ENCODE results near the gene ACOT13.
"Not testable (repeated sequence)": the region's sequence is repeated elsewhere in the genome, so short reads cannot be mapped to it uniquely, and the experiment has no call there.

The ACOT13 gene

GRCh38 chr6:24692848-24693592 lies 26.1 kb downstream of the ACOT13 start:
- DNase-seq (ENCODE audit: low read depth): no peak

- no peak for DNase-seq (ENCODE audit: low read depth)
Measured at GRCh38 chr6:24694198-24694597, 27.3 kb downstream of the ACOT13 start.

- not testable (repeated sequence) for DNase-seq (ENCODE audit: low read depth)
Measured at GRCh38 chr6:24695635-24696034, 28.8 kb downstream of the ACOT13 start.

- DNase-seq (ENCODE audit: low read depth): no peak
Measured at GRCh38 chr6:24696097-24696496, 29.2 kb downstream of the ACOT13 start.

- DNase-seq (ENCODE audit: low read depth): no peak
Measured at GRCh38 chr6:24699521-24700359, 32.9 kb downstream of the ACOT13 start.

- DNase-seq (ENCODE audit: low read depth): no peak
Measured at GRCh38 chr6:24702720-24703282, 35.9 kb downstream of the ACOT13 start.

GRCh38 chr6:24704468-24704867 lies 37.6 kb downstream of the ACOT13 start:
- no peak for DNase-seq (ENCODE audit: low read depth)

- no peak for DNase-seq (ENCODE audit: low read depth)
Measured at GRCh38 chr6:24708612-24709011, 41.7 kb downstream of the ACOT13 start.

- DNase-seq (ENCODE audit: low read depth): no peak
Measured at GRCh38 chr6:24709014-24709711, 42.3 kb downstream of the ACOT13 start.

GRCh38 chr6:24710519-24711303 lies 43.8 kb downstream of the ACOT13 start:
- no peak for DNase-seq (ENCODE audit: low read depth)

- DNase-seq (ENCODE audit: low read depth): not testable (repeated sequence)
Measured at GRCh38 chr6:24716602-24717148, 49.8 kb downstream of the ACOT13 start.

GRCh38 chr6:24718449-24719124 lies 51.7 kb downstream of the ACOT13 start:
- DNase-seq (ENCODE audit: low read depth): no peak

GRCh38 chr6:24719125-24719971 lies 52.5 kb downstream of the ACOT13 start, which contains the start of gene C6orf62:
Gene C6orf62, minus strand, starts transcription at chr6:24719154. Its CDS starts 486 bp downstream, at chr6:24718668.
- DNase-seq (ENCODE audit: low read depth): peak; percentile 12

GRCh38 chr6:24720131-24720603 lies 53.3 kb downstream of the ACOT13 start:
- DNase-seq (ENCODE audit: low read depth): peak; percentile 54

- DNase-seq (ENCODE audit: low read depth): peak; percentile 100
Measured at GRCh38 chr6:24720604-24721460, 54.0 kb downstream of the ACOT13 start.

GRCh38 chr6:24721461-24722215 lies 54.8 kb downstream of the ACOT13 start:
- peak; percentile 76 for DNase-seq (ENCODE audit: low read depth)

GRCh38 chr6:24723270-24723669 lies 56.4 kb downstream of the ACOT13 start:
- DNase-seq (ENCODE audit: low read depth): no peak

GRCh38 chr6:24730653-24731052 lies 63.8 kb downstream of the ACOT13 start:
- DNase-seq (ENCODE audit: low read depth): not testable (repeated sequence)

Measured in stimulated activated CD8-positive, alpha-beta memory T cell treated with anti-CD3 and anti-CD28 coated beads, Interleukin-15, amount 100 ng/mL, for 1 hour (primary cell).